ENCODE data around the gene PDGFRB.

DNA sequence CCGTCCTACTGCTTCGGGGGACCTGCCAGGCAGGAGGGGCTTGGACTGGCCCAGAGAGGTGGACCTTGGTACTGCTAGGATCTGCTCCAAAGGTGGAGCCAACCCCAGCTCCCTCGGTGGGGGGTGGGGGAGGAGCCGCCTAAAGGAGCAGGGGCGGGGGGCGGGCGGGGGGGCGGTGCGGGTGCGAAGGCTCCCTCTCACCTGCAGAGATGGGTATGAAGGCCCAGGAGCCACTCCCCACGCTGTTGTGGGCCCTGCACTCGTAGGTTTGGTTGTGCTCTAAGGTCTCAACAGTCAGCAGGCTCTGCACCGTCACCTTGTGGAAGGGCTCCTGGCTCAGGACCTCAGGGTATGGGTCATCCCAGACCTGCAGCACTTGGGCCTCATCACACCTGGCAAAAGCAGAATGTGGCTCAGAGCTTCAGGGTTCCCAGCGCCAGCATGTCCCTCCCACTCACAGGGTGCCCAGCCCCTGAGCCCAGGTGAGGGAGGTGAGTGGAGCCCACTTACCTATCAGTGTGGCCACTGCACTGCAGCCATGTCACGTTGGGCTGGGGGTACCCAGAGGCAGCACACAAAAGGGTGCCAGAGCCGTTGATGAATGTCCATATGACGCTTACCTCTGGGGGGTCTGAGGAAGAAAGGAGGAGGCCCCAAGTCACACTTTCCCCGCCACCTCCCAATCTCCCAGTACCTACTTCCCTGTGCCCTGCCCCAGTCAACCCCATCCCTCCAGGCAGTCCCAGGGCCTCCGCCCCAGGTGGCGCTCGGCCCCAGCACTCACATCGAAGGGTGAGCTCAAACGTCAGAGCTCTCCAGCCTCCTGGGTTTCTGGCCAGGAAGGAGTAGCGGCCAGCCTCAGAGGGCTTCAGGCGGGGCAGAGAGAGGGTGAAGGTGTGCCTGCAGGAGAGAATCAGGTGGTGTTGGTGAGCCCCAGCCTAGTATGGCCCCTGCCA is 85.7 kb downstream of the PDGFRB start:
- TF ChIP-seq, protein P1, sequence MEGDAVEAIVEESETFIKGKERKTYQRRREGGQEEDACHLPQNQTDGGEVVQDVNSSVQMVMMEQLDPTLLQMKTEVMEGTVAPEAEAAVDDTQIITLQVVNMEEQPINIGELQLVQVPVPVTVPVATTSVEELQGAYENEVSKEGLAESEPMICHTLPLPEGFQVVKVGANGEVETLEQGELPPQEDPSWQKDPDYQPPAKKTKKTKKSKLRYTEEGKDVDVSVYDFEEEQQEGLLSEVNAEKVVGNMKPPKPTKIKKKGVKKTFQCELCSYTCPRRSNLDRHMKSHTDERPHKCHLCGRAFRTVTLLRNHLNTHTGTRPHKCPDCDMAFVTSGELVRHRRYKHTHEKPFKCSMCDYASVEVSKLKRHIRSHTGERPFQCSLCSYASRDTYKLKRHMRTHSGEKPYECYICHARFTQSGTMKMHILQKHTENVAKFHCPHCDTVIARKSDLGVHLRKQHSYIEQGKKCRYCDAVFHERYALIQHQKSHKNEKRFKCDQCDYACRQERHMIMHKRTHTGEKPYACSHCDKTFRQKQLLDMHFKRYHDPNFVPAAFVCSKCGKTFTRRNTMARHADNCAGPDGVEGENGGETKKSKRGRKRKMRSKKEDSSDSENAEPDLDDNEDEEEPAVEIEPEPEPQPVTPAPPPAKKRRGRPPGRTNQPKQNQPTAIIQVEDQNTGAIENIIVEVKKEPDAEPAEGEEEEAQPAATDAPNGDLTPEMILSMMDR (IDR thresholded peaks at IDR 0.05): no peak
- no peak for TF ChIP-seq REST (IDR thresholded peaks at IDR 0.05; ENCODE audit: insufficient read depth in 1 of 2, low read depth in 2 of 2, low read length in 1 of 2)
